DOHH2 (cell line): ENCODE measurements around the gene LAMC3.

Source experiments
- H3F3A ChIP-seq: fragments of 200-600 bp; sonication (generic), shearing (Covaris generic); 2 replicates; pipeline ENCODE4 v1.6.0; 2016; ENCODE audit warnings: antibody characterized with exemption, mild to moderate bottlenecking; ENCODE audit not compliant: control insufficient read depth, insufficient read depth
- H3K27ac ChIP-seq: fragments of 200-600 bp; sonication (generic); 2 replicates; pipeline ENCODE4 v1.5.1; 2014; ENCODE audit warnings: low read depth, mild to moderate bottlenecking, low read length, moderate library complexity
- H3K27me3 ChIP-seq: fragments of 200-600 bp; sonication (generic); 2 replicates; pipeline ENCODE4 v1.6.1; 2014; ENCODE audit warnings: mild to moderate bottlenecking, low read length, mixed read lengths; ENCODE audit not compliant: control insufficient read depth
- H3K36me3 ChIP-seq: fragments of 200-600 bp; sonication (generic); 2 replicates; pipeline ENCODE4 v1.6.1; 2014; ENCODE audit warnings: mild to moderate bottlenecking, low read length, moderate library complexity, mixed read lengths; ENCODE audit not compliant: control insufficient read depth
- H3K4me1 ChIP-seq: fragments of 200-600 bp; sonication (generic); 2 replicates; pipeline ENCODE4 v1.6.1; 2014; ENCODE audit warnings: mild to moderate bottlenecking, low read length, mixed read lengths; ENCODE audit not compliant: control insufficient read depth
- H3K4me2 ChIP-seq: fragments of 200-600 bp; sonication (generic); 2 replicates; pipeline ENCODE4 v1.6.0; 2014; ENCODE audit warnings: mild to moderate bottlenecking, low read length, moderate library complexity
- H3K4me3 ChIP-seq: fragments of 200-600 bp; sonication (generic); 2 replicates; pipeline ENCODE4 v1.5.1; 2014; ENCODE audit warnings: mild to moderate bottlenecking, low read length, mixed read lengths
- H3K79me2 ChIP-seq: fragments of 200-600 bp; sonication (generic); 2 replicates; pipeline ENCODE4 v1.6.1; 2014; ENCODE audit warnings: mild to moderate bottlenecking, low read length, mixed read lengths; ENCODE audit not compliant: control insufficient read depth
- H3K9me2 ChIP-seq: fragments of 200-600 bp; sonication (generic); replicated peaks from 2 replicates; pipeline ENCODE4 v1.6.1; 2014; ENCODE audit warnings: mild to moderate bottlenecking, low read length, mixed read lengths; ENCODE audit not compliant: control insufficient read depth
- H3K9me3 ChIP-seq: fragments of 200-600 bp; sonication (generic); 2 replicates; pipeline ENCODE4 v1.6.1; 2014; ENCODE audit warnings: antibody characterized with exemption, low read length, mixed read lengths; ENCODE audit not compliant: control insufficient read depth, insufficient read depth
- H4K20me1 ChIP-seq: fragments of 200-600 bp; sonication (generic); 2 replicates; pipeline ENCODE4 v1.6.0; 2014; ENCODE audit warnings: low read depth, mild to moderate bottlenecking, antibody characterized with exemption, low read length, moderate library complexity; ENCODE audit not compliant: control insufficient read depth, insufficient read depth
- EZH2phosphoT487 ChIP-seq: fragments of 200-600 bp; sonication (generic); IDR thresholded peaks from 2 replicates; pipeline ENCODE4 v1.6.1; 2017; ENCODE audit warnings: borderline replicate concordance, mild to moderate bottlenecking, antibody characterized with exemption, low read length, moderate library complexity, mixed read lengths
- TF ChIP-seq, protein P1 (sequence below): fragments of 200-600 bp; sonication (generic); IDR thresholded peaks from one replicate; pipeline ENCODE4 v1.5.1; 2014; ENCODE audit warnings: antibody characterized with exemption, mild to moderate bottlenecking, low read depth, low read length; ENCODE audit not compliant: poor library complexity, severe bottlenecking

The LAMC3 gene

DNA sequence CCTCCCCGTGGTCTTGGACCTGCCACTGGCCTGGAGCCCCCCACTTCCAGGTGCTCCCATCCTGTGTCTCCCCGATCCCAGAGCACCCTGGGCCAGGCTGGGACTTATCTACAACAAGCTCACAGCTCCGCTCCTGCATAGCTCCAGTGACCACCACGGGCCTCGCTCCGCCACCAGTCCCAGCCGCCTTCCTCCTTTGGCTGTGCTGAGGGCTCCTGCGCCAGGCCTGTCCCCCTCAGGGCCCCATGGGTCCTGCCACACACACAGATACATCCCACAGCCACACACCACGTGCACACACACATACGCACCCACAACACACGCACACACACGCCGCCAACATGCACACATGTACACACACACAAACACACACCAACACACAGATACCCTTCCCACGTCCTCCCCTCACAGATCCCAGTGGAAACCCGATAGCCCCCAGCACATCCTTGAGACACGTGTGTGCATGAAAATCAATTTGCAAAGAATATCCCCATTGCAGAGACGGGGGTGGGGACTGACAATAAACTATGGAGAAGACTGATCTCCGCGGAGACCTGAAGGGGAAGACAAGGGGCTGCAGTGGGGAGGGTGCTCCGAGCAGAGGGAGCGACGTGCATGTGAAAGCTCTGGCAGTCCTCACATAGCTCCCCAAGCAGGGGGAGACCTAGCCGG lies 18.5 kb upstream of the LAMC3 start:
- Histone ChIP-seq H3K27me3 (no peaks in the 10 kb centered on the region), H3K27ac (no peak overlapping the region), H3K4me2 (no peak overlapping the region), H3K9me2 (no peaks in the 10 kb centered on the region), H3K4me3 (no peak overlapping the region), H3K4me1 (no peaks in the 10 kb centered on the region), H3K79me2 (no peaks in the 10 kb centered on the region), H3F3A (no peaks in the 10 kb centered on the region), H3K36me3 (no peaks in the 10 kb centered on the region), H4K20me1 (no peaks in the 10 kb centered on the region), H3K9me3 (no peaks in the 10 kb centered on the region)
- TF ChIP-seq EZH2phosphoT487 = no peak
- TF ChIP-seq, protein P1, sequence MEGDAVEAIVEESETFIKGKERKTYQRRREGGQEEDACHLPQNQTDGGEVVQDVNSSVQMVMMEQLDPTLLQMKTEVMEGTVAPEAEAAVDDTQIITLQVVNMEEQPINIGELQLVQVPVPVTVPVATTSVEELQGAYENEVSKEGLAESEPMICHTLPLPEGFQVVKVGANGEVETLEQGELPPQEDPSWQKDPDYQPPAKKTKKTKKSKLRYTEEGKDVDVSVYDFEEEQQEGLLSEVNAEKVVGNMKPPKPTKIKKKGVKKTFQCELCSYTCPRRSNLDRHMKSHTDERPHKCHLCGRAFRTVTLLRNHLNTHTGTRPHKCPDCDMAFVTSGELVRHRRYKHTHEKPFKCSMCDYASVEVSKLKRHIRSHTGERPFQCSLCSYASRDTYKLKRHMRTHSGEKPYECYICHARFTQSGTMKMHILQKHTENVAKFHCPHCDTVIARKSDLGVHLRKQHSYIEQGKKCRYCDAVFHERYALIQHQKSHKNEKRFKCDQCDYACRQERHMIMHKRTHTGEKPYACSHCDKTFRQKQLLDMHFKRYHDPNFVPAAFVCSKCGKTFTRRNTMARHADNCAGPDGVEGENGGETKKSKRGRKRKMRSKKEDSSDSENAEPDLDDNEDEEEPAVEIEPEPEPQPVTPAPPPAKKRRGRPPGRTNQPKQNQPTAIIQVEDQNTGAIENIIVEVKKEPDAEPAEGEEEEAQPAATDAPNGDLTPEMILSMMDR = no peak

DNA sequence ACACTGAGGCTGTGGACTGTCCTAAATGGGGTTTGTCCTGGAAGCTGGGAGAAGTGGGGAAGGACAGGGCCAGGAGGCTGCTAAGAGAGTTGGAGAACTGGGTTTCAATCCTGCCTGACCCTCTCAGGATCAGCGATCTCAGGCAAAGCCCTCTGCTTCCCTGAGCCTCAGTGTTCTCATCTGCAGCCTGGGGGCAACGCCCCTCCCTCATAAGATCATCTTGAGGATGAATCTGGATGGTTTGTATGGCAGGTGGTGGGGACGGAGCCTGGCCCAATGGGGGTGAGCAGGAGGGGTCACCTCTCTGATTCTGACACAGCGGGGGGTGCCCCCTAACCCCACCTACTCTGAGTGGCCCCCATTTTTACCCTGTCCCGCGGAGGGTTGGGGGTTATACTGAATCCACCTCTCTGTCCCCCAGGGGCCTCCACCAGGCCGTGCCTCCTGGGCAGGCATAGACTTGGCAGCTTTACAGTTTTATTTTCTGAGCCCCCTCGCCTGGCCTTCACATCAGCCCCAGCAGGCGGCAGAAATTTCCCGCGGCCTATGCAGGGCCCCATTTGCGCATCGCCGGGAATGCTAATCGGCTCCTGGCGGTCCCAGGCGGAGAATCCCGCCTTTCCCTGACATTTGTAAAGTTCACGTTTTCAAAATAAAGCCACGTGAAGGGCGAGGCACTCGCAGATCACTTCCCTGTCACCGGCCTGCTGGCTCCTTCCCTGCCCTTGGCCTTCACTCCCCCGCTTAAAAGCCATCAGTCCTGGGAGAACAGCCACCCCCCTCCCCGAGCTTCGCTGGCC lies 17.8 kb upstream of the LAMC3 start:
- H3K27ac ChIP-seq = no peak overlapping the region
- no peaks in the 10 kb centered on the region for H4K20me1 ChIP-seq
- H3K4me1 ChIP-seq = no peaks in the 10 kb centered on the region
- no peak overlapping the region for H3K4me2 ChIP-seq
- no peaks in the 10 kb centered on the region for H3K79me2 ChIP-seq
- H3K27me3 ChIP-seq = no peaks in the 10 kb centered on the region
- H3K9me3 ChIP-seq = no peaks in the 10 kb centered on the region
- no peak overlapping the region for H3K4me3 ChIP-seq
- TF ChIP-seq EZH2phosphoT487 = no peak
- TF ChIP-seq, protein P1 = no peak
- H3K9me2 ChIP-seq = no peaks in the 10 kb centered on the region
- H3F3A ChIP-seq = no peaks in the 10 kb centered on the region
- H3K36me3 ChIP-seq = no peaks in the 10 kb centered on the region

DNA sequence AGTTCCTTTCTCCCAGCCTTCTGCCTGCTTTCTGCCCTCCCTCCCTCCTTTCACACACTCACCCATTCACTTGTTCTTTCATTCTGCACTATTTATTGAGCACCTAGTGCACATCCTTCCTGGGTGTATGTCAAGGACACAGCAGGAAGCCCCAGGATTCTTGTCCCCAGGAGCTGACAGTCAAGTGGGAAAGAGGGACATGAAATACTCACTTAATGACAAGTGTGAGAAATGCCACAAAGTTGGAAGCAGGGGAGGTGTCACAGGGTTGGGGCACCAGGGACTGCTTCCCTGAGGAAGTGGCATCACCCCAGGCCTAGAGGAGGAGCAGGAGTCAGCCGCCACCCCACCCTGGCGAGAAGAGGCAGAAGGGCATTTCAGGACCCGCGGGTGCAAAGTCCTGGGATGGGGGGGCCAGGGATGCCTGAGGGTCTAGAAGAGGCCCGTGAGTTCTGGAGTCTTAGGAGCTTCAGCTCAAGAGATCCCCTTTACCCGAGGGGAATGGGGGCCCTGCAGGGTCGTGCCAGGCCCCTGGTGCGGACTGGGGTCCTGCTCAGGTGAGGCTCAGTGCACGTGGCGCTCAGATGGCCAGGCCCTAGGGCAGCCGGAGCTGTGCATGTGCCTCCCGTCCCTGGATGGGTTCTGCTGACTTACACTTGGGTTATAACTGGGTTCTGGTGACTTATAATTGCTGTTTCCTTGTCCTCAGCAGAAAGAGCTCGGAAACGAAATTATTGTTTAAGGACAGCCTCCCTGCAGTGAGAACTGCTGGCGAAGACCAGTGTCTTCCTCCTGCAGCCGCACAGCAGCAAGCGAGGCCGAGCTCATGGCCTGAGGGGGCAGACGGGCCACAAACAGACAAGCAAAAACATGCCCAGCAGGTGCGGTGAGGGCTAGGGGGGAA lies 16.9 kb upstream of the LAMC3 start:
- H3K4me3 ChIP-seq = no peak overlapping the region
- H4K20me1 ChIP-seq = no peaks in the 10 kb centered on the region
- H3K27ac ChIP-seq = no peak overlapping the region
- H3K4me1 ChIP-seq = no peaks in the 10 kb centered on the region
- no peaks in the 10 kb centered on the region for H3K9me2 ChIP-seq
- H3K79me2 ChIP-seq = no peaks in the 10 kb centered on the region
- H3F3A ChIP-seq = no peaks in the 10 kb centered on the region
- H3K27me3 ChIP-seq = no peaks in the 10 kb centered on the region
- H3K36me3 ChIP-seq = no peaks in the 10 kb centered on the region
- no peak overlapping the region for H3K4me2 ChIP-seq
- no peaks in the 10 kb centered on the region for H3K9me3 ChIP-seq
- TF ChIP-seq, protein P1 = no peak
- TF ChIP-seq EZH2phosphoT487 = no peak
